Measurements from ENCODE around the gene HNRNPLL. TPM values are rescaled to one million over a fixed set of nuclear protein-coding genes. Genes with fewer than 3 reads are reported as not detected.
A peak's percentile ranks its signal among the peaks of the same experiment; 100 is the strongest.

Gene HNRNPLL
- total and polyA plus RNA-seq, 2 of the 13 experiments (the other 11 are each of a cell fraction or from before 2014, with no cell fraction given): 49.4 to 103 TPM

DNA sequence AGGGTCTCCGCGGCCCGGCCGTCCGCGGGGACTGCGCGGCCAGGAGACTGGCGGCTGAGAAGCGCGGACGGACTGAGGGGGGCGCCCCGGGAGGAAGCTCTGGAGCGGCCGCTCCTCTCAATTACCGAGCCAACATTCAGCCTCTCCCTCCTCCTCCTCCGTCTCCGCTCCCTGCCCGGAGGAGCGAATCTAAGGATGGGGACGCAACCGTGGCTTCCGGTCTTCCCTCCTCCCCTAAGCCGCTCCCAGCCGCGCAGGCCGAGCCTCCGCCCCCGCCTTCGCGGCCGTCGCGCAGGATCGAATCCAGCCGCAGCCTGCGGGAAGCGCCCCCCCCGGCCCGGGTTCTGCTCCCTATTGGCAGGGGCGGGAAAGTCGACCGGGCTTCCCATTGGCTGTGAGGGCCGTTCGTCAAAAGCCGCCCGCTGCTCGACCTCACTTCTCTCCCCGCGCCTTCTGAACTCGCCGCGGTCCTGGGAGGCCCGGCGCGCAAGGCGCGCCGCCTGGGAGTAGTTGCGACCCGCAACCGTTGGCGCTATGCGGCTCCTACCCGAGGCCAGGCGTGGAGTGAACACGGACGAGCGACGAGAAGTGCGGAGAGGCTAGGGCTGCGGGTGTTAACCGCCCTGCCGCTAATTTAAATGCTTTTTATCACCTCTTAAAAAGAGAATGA, at the start of gene HNRNPLL (continued):
- TF ChIP-seq, protein P1, sequence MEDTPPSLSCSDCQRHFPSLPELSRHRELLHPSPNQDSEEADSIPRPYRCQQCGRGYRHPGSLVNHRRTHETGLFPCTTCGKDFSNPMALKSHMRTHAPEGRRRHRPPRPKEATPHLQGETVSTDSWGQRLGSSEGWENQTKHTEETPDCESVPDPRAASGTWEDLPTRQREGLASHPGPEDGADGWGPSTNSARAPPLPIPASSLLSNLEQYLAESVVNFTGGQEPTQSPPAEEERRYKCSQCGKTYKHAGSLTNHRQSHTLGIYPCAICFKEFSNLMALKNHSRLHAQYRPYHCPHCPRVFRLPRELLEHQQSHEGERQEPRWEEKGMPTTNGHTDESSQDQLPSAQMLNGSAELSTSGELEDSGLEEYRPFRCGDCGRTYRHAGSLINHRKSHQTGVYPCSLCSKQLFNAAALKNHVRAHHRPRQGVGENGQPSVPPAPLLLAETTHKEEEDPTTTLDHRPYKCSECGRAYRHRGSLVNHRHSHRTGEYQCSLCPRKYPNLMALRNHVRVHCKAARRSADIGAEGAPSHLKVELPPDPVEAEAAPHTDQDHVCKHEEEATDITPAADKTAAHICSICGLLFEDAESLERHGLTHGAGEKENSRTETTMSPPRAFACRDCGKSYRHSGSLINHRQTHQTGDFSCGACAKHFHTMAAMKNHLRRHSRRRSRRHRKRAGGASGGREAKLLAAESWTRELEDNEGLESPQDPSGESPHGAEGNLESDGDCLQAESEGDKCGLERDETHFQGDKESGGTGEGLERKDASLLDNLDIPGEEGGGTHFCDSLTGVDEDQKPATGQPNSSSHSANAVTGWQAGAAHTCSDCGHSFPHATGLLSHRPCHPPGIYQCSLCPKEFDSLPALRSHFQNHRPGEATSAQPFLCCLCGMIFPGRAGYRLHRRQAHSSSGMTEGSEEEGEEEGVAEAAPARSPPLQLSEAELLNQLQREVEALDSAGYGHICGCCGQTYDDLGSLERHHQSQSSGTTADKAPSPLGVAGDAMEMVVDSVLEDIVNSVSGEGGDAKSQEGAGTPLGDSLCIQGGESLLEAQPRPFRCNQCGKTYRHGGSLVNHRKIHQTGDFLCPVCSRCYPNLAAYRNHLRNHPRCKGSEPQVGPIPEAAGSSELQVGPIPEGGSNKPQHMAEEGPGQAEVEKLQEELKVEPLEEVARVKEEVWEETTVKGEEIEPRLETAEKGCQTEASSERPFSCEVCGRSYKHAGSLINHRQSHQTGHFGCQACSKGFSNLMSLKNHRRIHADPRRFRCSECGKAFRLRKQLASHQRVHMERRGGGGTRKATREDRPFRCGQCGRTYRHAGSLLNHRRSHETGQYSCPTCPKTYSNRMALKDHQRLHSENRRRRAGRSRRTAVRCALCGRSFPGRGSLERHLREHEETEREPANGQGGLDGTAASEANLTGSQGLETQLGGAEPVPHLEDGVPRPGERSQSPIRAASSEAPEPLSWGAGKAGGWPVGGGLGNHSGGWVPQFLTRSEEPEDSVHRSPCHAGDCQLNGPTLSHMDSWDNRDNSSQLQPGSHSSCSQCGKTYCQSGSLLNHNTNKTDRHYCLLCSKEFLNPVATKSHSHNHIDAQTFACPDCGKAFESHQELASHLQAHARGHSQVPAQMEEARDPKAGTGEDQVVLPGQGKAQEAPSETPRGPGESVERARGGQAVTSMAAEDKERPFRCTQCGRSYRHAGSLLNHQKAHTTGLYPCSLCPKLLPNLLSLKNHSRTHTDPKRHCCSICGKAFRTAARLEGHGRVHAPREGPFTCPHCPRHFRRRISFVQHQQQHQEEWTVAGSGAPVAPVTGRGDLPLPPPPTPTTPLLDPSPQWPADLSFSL (CRISPR knock-in tag; IDR thresholded peaks at IDR 0.05): no peak
- TF ChIP-seq ZNF33A (CRISPR knock-in tag; IDR thresholded peaks at IDR 0.05; ENCODE audit: borderline replicate concordance) (no peak), PLRG1 (conservative IDR thresholded peaks at IDR 0.05) (no peak), NONO (IDR thresholded peaks at IDR 0.05) (no peak), NONO (CRISPR knock-in tag; conservative IDR thresholded peaks at IDR 0.05) (peak; percentile 59), ZNF746 (CRISPR knock-in tag; IDR thresholded peaks at IDR 0.05) (peak; percentile 98), KMT2B (CRISPR knock-in tag; IDR thresholded peaks at IDR 0.05) (peak; percentile 81), KLF12 (CRISPR knock-in tag; IDR thresholded peaks at IDR 0.05; ENCODE audit: borderline replicate concordance) (peak; percentile 96), ZNF3 (CRISPR knock-in tag; IDR thresholded peaks at IDR 0.05) (no peak), CBX1 (IDR thresholded peaks at IDR 0.05; ENCODE audit: low read depth) (no peak), RXRA (CRISPR knock-in tag; IDR thresholded peaks at IDR 0.05) (peak; percentile 89), ZMYM2 (CRISPR knock-in tag; IDR thresholded peaks at IDR 0.05) (peak; percentile 92), PITX1 (CRISPR knock-in tag; IDR thresholded peaks at IDR 0.05) (peak; percentile 19; the same call in 1 of the 2 replicates), ZKSCAN8 (CRISPR knock-in tag; IDR thresholded peaks at IDR 0.05; ENCODE audit: borderline replicate concordance) (peak; percentile 57; the same call in 1 of the 2 replicates), THAP11 (CRISPR knock-in tag; IDR thresholded peaks at IDR 0.05) (peak; percentile 90)
- TF ChIP-seq, protein P2, sequence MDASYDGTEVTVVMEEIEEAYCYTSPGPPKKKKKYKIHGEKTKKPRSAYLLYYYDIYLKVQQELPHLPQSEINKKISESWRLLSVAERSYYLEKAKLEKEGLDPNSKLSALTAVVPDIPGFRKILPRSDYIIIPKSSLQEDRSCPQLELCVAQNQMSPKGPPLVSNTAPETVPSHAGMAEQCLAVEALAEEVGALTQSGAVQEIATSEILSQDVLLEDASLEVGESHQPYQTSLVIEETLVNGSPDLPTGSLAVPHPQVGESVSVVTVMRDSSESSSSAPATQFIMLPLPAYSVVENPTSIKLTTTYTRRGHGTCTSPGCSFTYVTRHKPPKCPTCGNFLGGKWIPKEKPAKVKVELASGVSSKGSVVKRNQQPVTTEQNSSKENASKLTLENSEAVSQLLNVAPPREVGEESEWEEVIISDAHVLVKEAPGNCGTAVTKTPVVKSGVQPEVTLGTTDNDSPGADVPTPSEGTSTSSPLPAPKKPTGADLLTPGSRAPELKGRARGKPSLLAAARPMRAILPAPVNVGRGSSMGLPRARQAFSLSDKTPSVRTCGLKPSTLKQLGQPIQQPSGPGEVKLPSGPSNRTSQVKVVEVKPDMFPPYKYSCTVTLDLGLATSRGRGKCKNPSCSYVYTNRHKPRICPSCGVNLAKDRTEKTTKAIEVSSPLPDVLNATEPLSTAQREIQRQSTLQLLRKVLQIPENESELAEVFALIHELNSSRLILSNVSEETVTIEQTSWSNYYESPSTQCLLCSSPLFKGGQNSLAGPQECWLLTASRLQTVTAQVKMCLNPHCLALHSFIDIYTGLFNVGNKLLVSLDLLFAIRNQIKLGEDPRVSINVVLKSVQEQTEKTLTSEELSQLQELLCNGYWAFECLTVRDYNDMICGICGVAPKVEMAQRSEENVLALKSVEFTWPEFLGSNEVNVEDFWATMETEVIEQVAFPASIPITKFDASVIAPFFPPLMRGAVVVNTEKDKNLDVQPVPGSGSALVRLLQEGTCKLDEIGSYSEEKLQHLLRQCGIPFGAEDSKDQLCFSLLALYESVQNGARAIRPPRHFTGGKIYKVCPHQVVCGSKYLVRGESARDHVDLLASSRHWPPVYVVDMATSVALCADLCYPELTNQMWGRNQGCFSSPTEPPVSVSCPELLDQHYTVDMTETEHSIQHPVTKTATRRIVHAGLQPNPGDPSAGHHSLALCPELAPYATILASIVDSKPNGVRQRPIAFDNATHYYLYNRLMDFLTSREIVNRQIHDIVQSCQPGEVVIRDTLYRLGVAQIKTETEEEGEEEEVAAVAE (CRISPR knock-in tag; IDR thresholded peaks at IDR 0.05; ENCODE audit: borderline replicate concordance): peak; percentile 87
- TF ChIP-seq, protein P3, sequence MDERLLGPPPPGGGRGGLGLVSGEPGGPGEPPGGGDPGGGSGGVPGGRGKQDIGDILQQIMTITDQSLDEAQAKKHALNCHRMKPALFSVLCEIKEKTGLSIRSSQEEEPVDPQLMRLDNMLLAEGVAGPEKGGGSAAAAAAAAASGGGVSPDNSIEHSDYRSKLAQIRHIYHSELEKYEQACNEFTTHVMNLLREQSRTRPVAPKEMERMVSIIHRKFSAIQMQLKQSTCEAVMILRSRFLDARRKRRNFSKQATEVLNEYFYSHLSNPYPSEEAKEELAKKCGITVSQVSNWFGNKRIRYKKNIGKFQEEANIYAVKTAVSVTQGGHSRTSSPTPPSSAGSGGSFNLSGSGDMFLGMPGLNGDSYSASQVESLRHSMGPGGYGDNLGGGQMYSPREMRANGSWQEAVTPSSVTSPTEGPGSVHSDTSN (CRISPR knock-in tag; IDR thresholded peaks at IDR 0.05): peak; percentile 94
